Activated CD8-positive, alpha-beta memory T cell treated with anti-CD3 and anti-CD28 coated beads for 24 hours (primary cell): ENCODE results near the gene CAPN5.
"Not testable (repeated sequence)": the region's sequence is repeated elsewhere in the genome, so short reads cannot be mapped to it uniquely, and the experiment has no call there.

Experiments
- DNase-seq: peaks from one replicate; pipeline ENCODE4 v3.0.0-alpha.2; 2020

Gene CAPN5

DNA sequence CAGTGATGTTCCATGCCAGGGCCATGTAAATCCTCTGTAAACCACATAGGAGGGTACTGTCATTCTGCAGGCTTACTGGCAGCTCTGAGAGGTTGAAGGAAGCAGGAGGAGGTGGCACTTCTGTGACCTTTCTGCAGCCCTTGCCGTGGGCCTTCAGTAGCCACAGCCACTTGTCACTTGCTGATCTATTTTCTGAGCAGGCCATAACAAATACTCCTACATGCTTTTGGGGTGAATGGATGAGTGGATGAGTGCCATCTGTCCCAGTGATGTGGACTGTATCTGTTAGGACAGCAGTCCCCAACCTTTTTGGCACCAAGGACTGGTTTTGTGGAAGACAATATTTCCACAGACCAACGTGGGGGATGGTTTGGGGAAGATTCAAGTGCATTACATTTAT is 22.4 kb upstream of the CAPN5 start:
- DNase-seq: no peak

DNA sequence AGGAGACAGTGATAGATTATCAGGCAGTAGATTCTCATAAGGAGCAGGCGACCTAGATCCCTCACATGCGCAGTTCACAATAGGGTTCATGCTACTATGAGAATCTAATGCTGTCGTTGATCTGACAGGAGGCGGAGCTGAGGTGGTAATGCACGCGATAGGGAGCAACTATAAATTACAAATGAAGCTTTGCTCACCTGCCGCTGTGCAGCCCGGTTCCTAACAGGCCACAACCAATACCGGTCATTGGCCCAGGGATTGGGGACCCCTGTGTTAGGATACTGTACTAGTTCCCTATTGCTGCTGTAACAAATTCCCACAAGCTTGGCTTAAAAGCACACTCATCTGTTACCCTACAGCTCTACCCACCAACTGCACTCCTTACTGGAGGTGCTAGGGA is 21.9 kb upstream of the CAPN5 start:
- DNase-seq: no peak

DNA sequence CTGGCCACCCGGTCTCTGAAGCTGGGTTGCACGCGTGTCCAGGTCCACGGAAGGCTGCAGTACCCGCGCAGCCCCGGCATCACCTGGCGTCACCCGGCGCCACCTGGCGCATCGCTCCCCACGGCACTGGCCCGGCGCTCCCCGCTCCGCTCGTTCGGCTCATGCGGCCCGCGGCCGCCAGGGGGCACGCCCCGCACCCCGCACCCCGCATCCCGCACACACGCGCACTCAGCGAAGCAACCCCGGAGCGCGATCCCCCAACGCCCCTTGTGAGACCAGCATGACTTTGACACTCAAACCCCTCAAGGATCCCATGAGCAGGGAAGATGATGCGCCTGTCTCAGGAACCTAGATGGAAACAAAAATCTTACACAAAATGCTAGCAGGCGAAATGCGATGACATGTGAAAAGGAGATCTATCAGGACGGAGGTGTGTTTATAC is 20.7 kb upstream of the CAPN5 start:
- peak; percentile 80 for DNase-seq

DNA sequence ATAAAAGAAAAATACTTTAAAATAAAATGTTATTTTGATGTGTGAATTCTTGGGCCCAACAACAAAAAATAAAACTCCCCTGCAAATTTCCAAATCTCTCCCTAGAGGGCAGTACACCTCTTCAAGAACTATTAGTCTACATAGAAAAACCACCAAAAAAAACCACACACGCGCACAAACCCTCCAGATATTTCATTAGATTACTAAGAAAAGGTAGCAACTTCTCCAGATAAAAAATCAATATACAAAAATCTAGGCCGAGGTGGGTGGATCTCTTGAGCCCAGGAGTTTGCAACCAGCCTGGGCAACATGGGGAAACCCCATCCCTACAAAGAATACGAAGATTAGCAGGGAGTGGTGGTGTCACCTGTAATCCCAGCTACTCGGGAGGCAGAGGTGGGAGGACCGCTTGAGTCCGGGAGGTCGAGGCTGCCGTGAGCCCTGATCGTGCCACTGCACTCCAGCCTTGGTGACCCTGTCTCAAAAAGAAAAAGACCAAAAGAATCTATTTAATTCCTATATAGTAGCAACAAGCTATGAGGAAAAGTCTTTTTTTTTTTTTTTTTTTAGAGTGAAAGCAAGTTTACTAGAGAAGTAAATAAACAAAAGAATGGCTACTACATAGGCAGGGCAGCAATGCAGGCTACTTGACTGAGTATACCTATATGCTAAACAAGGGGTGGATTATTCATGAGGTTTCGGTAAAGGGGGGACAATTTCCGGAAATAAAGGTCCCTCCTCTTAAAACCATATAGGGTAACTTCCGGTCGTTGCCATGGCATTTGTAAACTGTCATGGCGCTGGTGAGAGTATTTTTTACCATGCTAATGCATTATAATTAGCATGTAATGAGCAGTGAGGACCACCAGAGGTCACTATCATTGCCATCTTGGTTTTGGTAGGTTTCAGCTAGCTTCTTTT is 19.5 kb upstream of the CAPN5 start:
- DNase-seq: peak; percentile 75

GRCh38 chr11:77047928-77048446 is 18.8 kb upstream of the CAPN5 start:
- DNase-seq: not testable (repeated sequence)

DNA sequence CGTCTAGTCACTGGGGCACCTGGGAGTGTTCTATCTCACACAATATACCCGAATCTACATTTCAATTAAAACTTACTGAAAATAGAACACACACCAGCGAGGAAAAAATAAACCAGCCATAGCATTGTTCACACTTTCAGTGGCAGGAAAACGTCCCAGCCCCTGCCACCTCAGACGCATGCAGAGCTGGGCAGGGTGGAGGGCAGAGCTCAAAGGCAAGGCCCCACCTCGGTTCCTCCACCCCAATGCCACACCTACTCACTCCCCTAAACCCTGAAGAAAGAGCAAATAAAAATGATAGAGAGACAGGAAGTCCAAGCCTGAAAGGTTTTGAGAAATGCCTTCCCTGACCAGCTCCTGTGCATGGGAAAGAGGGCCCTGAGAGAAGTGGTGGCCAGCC is 17.7 kb upstream of the CAPN5 start:
- DNase-seq: no peak

DNA sequence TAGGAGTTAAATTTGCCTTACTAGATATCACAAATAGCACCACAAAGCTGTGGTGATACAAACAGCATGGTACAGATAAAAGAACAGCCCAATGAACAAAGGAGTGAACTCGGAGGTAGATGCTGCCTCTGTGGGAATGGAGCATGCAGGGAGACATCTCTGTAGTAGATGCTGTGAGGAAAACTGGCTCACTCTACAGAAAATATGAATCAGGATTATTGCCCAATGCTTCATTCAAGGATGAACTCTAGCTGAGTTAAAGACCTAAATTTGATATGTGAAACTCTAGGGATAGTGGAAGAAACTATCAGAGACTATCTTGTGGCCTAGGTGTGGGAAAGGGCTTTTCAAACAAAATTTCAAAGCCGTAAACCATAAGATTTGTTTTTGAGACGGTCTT is 15.3 kb upstream of the CAPN5 start:
- no peak for DNase-seq

GRCh38 chr11:77052518-77052917 is 14.3 kb upstream of the CAPN5 start:
- DNase-seq: no peak

DNA sequence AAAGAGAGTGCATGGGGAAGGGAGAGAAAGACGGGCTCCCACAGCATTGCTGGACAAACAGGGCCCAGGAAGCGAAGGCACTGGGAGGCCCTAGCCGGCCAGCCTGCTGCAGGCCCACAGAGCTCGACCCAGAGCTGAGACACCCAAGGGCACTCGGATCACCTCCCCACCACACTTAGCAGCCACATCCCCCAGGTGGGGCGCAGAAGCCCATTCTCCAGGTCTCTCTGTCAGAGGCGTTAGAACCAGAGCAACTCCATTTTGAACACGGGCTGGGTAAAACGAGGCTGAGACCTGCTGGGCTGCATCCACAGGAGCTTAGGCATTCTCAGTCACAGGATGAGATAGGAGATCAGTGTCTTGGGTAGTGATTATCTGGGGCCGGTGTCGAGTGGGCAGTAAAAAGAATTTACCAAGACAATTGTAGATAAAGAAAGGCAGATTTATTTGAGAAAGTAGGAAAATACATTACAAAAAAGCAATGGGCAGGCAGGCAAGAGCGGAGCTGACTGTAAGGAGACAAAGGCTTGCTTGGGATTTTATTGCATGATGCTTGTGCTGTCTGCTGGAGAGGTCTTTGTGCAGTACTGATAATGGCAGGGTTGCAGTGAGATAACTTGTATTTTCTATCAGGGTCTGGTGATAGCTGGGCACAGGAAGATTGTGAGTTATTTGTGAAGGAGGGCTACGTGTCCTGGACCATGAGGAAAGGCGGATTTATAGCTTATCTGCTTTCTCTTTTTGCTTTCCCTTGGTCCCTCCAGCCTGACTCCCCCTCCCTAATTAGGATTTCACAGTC is 13.4 kb upstream of the CAPN5 start:
- DNase-seq: no peak

DNA sequence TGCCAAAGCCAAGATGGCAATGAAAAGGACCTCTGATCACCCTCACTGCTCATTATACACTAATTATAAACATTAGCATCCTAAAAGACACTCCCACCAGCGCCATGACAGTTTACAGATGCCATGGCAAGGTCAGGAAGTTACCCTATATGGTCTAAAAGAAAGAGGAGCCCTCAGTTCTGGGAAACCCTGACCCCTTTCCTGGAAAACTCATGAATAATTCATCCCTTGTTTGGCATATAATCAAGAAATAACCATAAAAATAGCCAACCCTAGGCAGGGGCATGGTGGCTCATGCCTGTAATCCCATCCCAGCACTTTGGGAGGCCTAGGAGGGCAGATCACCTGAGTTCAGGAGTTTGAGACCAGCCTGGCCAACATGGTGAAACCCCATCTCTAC is 12.7 kb upstream of the CAPN5 start:
- no peak for DNase-seq

GRCh38 chr11:77055101-77055561 is 11.6 kb upstream of the CAPN5 start:
- no peak for DNase-seq

DNA sequence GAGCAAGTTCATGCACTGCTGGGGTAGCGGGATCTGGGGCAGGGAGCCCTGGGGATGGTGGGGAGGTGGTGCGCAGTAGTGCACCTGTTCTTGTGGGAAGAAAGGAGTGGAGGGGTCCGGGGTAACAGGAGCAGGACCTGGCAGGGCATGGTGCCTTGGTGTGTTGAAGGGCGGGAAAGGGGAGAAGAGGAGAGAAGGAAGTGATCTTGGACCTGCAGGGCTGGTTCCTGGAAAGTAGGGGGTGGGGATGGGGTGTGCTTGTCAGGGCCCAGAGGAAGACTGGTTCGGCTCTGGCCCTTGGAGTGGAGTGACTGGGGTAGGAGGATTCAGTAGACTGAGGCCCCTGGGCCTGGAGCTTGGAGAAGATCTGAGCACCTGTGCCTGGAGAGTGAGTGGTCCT is 10.9 kb upstream of the CAPN5 start:
- no peak for DNase-seq

GRCh38 chr11:77056814-77057402 is 9.9 kb upstream of the CAPN5 start:
- DNase-seq: no peak

GRCh38 chr11:77057938-77058474 is 8.8 kb upstream of the CAPN5 start:
- no peak for DNase-seq

- no peak for DNase-seq
These were observed 7.9 kb upstream of the CAPN5 start for GRCh38 chr11:77058900-77059299.

- DNase-seq: no peak
These were observed 7.0 kb upstream of the CAPN5 start for GRCh38 chr11:77059806-77060205.

- no peak for DNase-seq
These were observed 6.5 kb upstream of the CAPN5 start for GRCh38 chr11:77060234-77060633.

GRCh38 chr11:77061258-77061657 is 5.5 kb upstream of the CAPN5 start:
- DNase-seq: not testable (repeated sequence)

GRCh38 chr11:77062924-77063323 is 3.8 kb upstream of the CAPN5 start:
- no peak for DNase-seq

- no peak for DNase-seq
These were observed 3.4 kb upstream of the CAPN5 start for GRCh38 chr11:77063407-77063806.

DNA sequence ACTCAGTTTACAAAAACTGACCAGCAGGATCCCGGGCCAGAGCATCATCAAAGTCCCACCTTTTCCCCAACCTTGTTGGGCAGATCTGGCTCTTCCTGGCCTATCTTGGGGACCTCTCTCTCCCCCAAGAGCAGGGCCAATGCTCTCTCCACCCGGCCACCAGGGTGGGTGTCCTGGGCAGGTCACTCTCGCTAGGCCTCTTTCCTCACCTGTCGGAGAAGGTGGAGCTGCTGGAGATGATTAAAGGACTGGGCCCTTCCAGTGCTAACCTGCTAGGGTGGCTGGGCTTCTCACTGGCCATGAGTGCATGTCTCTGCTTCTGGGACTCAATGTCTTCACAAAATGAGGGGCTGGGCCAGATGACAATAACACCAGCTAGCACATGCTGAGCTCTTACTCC is 2.9 kb upstream of the CAPN5 start:
- DNase-seq: no peak

- DNase-seq: no peak
These were observed 2.0 kb upstream of the CAPN5 start for GRCh38 chr11:77064648-77065217.

DNA sequence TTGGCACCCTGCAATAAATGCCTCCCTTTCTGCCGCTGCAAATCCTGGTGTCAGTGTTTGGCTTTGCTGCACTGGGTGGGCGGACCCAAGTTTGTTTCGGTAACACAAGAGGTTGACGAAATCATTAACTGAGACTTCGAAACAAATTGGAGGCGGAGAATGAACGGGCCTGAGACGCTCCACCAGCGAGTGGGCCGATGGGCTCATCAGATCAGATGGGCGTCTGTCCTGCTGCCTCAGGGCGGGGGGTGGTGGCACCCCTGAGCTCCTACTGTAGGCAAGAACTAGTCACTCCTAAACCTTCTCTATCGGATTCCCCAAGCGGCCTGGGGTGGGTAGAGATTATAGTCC is 918 bp upstream of the CAPN5 start:
- DNase-seq: no peak
